HG02571 (cell line): ENCODE data around the gene COQ10A.
A peak's percentile ranks its signal among the peaks of the same experiment; 100 is the strongest.
"Not testable (repeated sequence)": the region's sequence is repeated elsewhere in the genome, so short reads cannot be mapped to it uniquely, and the experiment has no call there.

ENCODE experiments used
- ATAC-seq: cut with Tn5 transposase; IDR thresholded peaks from one replicate; pipeline ENCODE4 v1.9.1; 2021; ENCODE audit warnings: mild to moderate bottlenecking, moderate library complexity; ENCODE audit not compliant: unreplicated experiment

COQ10A gene

GRCh38 chr12:56242986-56243385, 23.8 kb upstream of the COQ10A start:
- ATAC-seq, result no peak

GRCh38 chr12:56243731-56244181, 23.0 kb upstream of the COQ10A start:
- no peak for ATAC-seq

- ATAC-seq, result no peak
Measured at GRCh38 chr12:56244494-56244893, 22.2 kb upstream of the COQ10A start.

- no peak for ATAC-seq
Measured at GRCh38 chr12:56247923-56248322, 18.8 kb upstream of the COQ10A start.

GRCh38 chr12:56248711-56249110, 18.0 kb upstream of the COQ10A start:
- no peak for ATAC-seq

GRCh38 chr12:56252649-56253048, 14.1 kb upstream of the COQ10A start:
- ATAC-seq, result no peak

- ATAC-seq, result no peak
Measured at GRCh38 chr12:56253091-56253490, 13.7 kb upstream of the COQ10A start.

- no peak for ATAC-seq
Measured at GRCh38 chr12:56255671-56256070, 11.1 kb upstream of the COQ10A start.

- no peak for ATAC-seq
Measured at GRCh38 chr12:56256326-56256960, 10.3 kb upstream of the COQ10A start.

- ATAC-seq, result no peak
Measured at GRCh38 chr12:56257071-56257470, 9.7 kb upstream of the COQ10A start.

GRCh38 chr12:56257491-56258067, 9.2 kb upstream of the COQ10A start:
- ATAC-seq, result peak; percentile 13

GRCh38 chr12:56258068-56258819, 8.5 kb upstream of the COQ10A start, which contains the start of gene ANKRD52:
Gene ANKRD52 (minus strand): TSS chr12:56258384. CDS start chr12:56258269, 115 bp downstream.
- ATAC-seq, result peak; percentile 93

- no peak for ATAC-seq
Measured at GRCh38 chr12:56258820-56259183, 7.9 kb upstream of the COQ10A start.

- ATAC-seq, result no peak
Measured at GRCh38 chr12:56260380-56260779, 6.4 kb upstream of the COQ10A start.

GRCh38 chr12:56260921-56261320, 5.8 kb upstream of the COQ10A start:
- no peak for ATAC-seq

- no peak for ATAC-seq
Measured at GRCh38 chr12:56261503-56262232, 5.1 kb upstream of the COQ10A start.

GRCh38 chr12:56262955-56263354, 3.8 kb upstream of the COQ10A start:
- ATAC-seq, result not testable (repeated sequence)

GRCh38 chr12:56266068-56266692, 562 bp upstream of the COQ10A start:
- ATAC-seq, result not testable (repeated sequence)

- no peak for ATAC-seq
Measured at GRCh38 chr12:56267443-56268071, 815 bp downstream of the COQ10A start.

- ATAC-seq, result no peak
Measured at GRCh38 chr12:56271031-56271430, 4.3 kb downstream of the COQ10A start.
